H9 (cell line): ENCODE measurements around the gene ZNF366. TPM values are rescaled to one million over a fixed set of nuclear protein-coding genes. Genes with fewer than 3 reads are reported as not detected.

ENCODE experiments used
- DNase-seq: peaks from one replicate; pipeline ENCODE4 v3.0.0-alpha.2; 2017
- H2AFZ ChIP-seq: one replicate; pipeline ENCODE4 v1.6.1; 2013; ENCODE audit warnings: mild to moderate bottlenecking, low read length, control low read depth, moderate library complexity
- H2AK5ac ChIP-seq: 2 replicates; pipeline ENCODE4 v1.6.1; 2013; ENCODE audit warnings: low read length, control low read depth, mixed read lengths; ENCODE audit not compliant: insufficient read length
- H2BK120ac ChIP-seq: one replicate; pipeline ENCODE4 v1.6.1; 2013; ENCODE audit warnings: low read depth, mild to moderate bottlenecking, low read length, control low read depth, inconsistent platforms; ENCODE audit not compliant: poor library complexity, severe bottlenecking
- H2BK12ac ChIP-seq: 2 replicates; pipeline ENCODE4 v1.6.1; 2013; ENCODE audit warnings: low read length, control low read depth, mixed read lengths, low read depth; ENCODE audit not compliant: insufficient read length
- H2BK15ac ChIP-seq: 2 replicates; pipeline ENCODE4 v1.6.1; 2013; ENCODE audit warnings: low read depth, low read length, control low read depth
- H2BK20ac ChIP-seq: one replicate; pipeline ENCODE4 v1.6.1; 2013; ENCODE audit warnings: low read depth, mild to moderate bottlenecking, low read length, control low read depth, inconsistent platforms; ENCODE audit not compliant: poor library complexity, severe bottlenecking
- H2BK5ac ChIP-seq: 2 replicates; pipeline ENCODE4 v1.6.1; 2013; ENCODE audit warnings: low read length, control low read depth, mixed read lengths; ENCODE audit not compliant: insufficient read length
- H3K14ac ChIP-seq: 2 replicates; pipeline ENCODE4 v1.6.1; 2013; ENCODE audit warnings: low read length, control low read depth; ENCODE audit not compliant: insufficient read depth
- H3K18ac ChIP-seq: 2 replicates; pipeline ENCODE4 v1.6.1; 2013; ENCODE audit warnings: low read depth, mild to moderate bottlenecking, mixed read lengths, low read length, control low read depth; ENCODE audit not compliant: insufficient read length
- H3K23ac ChIP-seq: 2 replicates; pipeline ENCODE4 v1.6.1; 2013; ENCODE audit warnings: low read length, control low read depth, mixed read lengths, low read depth; ENCODE audit not compliant: insufficient read length
- H3K23me2 ChIP-seq: 2 replicates; pipeline ENCODE4 v1.6.1; 2013; ENCODE audit warnings: low read depth, mild to moderate bottlenecking, mixed read lengths, low read length, control low read depth; ENCODE audit not compliant: insufficient read length, poor library complexity, severe bottlenecking
- H3K27ac ChIP-seq: 2 replicates; pipeline ENCODE4 v1.5.1; 2013; ENCODE audit warnings: low read length, control low read depth, mixed read lengths, low read depth; ENCODE audit not compliant: insufficient read length
- H3K27me3 ChIP-seq: 2 replicates; pipeline ENCODE4 v1.6.1; 2013; ENCODE audit warnings: low read length, control low read depth, inconsistent platforms; ENCODE audit not compliant: insufficient read depth
- H3K4ac ChIP-seq: 2 replicates; pipeline ENCODE4 v1.6.1; 2013; ENCODE audit warnings: low read depth, mild to moderate bottlenecking, control low read depth, inconsistent platforms, low read length, moderate library complexity
- H3K4me1 ChIP-seq: 2 replicates; pipeline ENCODE4 v1.6.1; 2013; ENCODE audit warnings: low read length, control low read depth, inconsistent platforms; ENCODE audit not compliant: insufficient read depth
- H3K4me2 ChIP-seq: 2 replicates; pipeline ENCODE4 v1.6.1; 2013; ENCODE audit warnings: low read length, control low read depth, mixed read lengths; ENCODE audit not compliant: insufficient read length, insufficient read depth
- H3K56ac ChIP-seq: 2 replicates; pipeline ENCODE4 v1.6.1; 2013; ENCODE audit warnings: low read depth, mild to moderate bottlenecking, mixed read lengths, low read length, control low read depth; ENCODE audit not compliant: insufficient read length
- H3K79me1 ChIP-seq: 2 replicates; pipeline ENCODE4 v1.6.1; 2013; ENCODE audit warnings: low read depth, mild to moderate bottlenecking, moderate library complexity, low read length, control low read depth, inconsistent platforms; ENCODE audit not compliant: insufficient read depth, poor library complexity, severe bottlenecking
- H3K79me2 ChIP-seq: 2 replicates; pipeline ENCODE4 v1.6.1; 2013; ENCODE audit warnings: low read length, control low read depth, inconsistent platforms; ENCODE audit not compliant: insufficient read depth
- H3K9ac ChIP-seq: 2 replicates; pipeline ENCODE4 v1.6.1; 2013; ENCODE audit warnings: low read length, control low read depth, mixed read lengths; ENCODE audit not compliant: insufficient read length; ENCODE audit errors: extremely low read depth
- H3K9me3 ChIP-seq: one replicate; pipeline ENCODE4 v1.6.1; 2013; ENCODE audit warnings: low read depth, low read length, inconsistent platforms; ENCODE audit not compliant: control insufficient read depth
- H3T11ph ChIP-seq: one replicate; pipeline ENCODE4 v1.6.1; 2013; ENCODE audit warnings: mild to moderate bottlenecking, low read length, control low read depth, inconsistent platforms
- H4K20me1 ChIP-seq: one replicate; pipeline ENCODE4 v1.6.1; 2013; ENCODE audit not compliant: control insufficient read depth, insufficient read length, insufficient read depth
- H4K5ac ChIP-seq: 2 replicates; pipeline ENCODE4 v1.6.1; 2013; ENCODE audit warnings: low read depth, mild to moderate bottlenecking, mixed read lengths, low read length, control low read depth; ENCODE audit not compliant: insufficient read length
- H4K8ac ChIP-seq: replicated peaks from 2 replicates; pipeline ENCODE4 v1.6.1; 2013; ENCODE audit warnings: low read length, control low read depth, mixed read lengths, low read depth; ENCODE audit not compliant: insufficient read length
- H4K91ac ChIP-seq: 2 replicates; pipeline ENCODE4 v1.6.1; 2013; ENCODE audit warnings: low read depth, mild to moderate bottlenecking, moderate library complexity, mixed read lengths, low read length, control low read depth; ENCODE audit not compliant: insufficient read length
- H3K27ac Mint-ChIP-seq, 3 experiments: 2 replicates in 2 of 3; 3 replicates in 1 of 3; pipeline ENCODE4 v1.8.0; 2020 to 2021; ENCODE audit warnings: mixed read lengths in 3 of 3, mild to moderate bottlenecking in 1 of 3, moderate library complexity in 1 of 3
- H3K27me3 Mint-ChIP-seq: 2 replicates; pipeline ENCODE4 v1.8.0; 2021; ENCODE audit warnings: low read depth, mild to moderate bottlenecking, moderate library complexity, mixed read lengths
- H3K36me3 Mint-ChIP-seq, 3 experiments: 2 replicates in 2 of 3; 3 replicates in 1 of 3; pipeline ENCODE4 v1.8.0; 2020 to 2021; ENCODE audit warnings: low read depth in 3 of 3, mixed read lengths in 3 of 3; ENCODE audit not compliant: insufficient read depth in 1 of 3
- H3K4me1 Mint-ChIP-seq, 2 experiments: 2 replicates each; pipeline ENCODE4 v1.8.0; 2020; ENCODE audit warnings: mixed read lengths in 2 of 2
- H3K4me3 Mint-ChIP-seq, 2 experiments: 2 replicates in 1 of 2; 3 replicates in 1 of 2; pipeline ENCODE4 v1.8.0; 2020 to 2021; ENCODE audit warnings: mild to moderate bottlenecking in 2 of 2, mixed read lengths in 2 of 2, moderate library complexity in 1 of 2
- H3K9me3 Mint-ChIP-seq, 2 experiments: 2 replicates in 1 of 2; 3 replicates in 1 of 2; pipeline ENCODE4 v1.8.0; 2020; ENCODE audit warnings: mild to moderate bottlenecking in 2 of 2, mixed read lengths in 2 of 2, moderate library complexity in 1 of 2
- WGBS: extraction: QIAGEN DNeasy Blood & Tissue Kit; methylation state at CpG from one replicate; pipeline ENCODE4 v1.1.7; 2013; ENCODE audit warnings: missing lambda C conversion rate, low lambda C conversion rate, mixed read lengths; ENCODE audit not compliant: insufficient read length; ENCODE audit errors: extremely low coverage; 5-methylcytosine and 5-hydroxymethylcytosine counted together
- total RNA-seq: library from RNA; stranded (reverse); gene quantifications from 2 replicates; pipeline ENCODE4 v1.2.1, GENCODE V29; 2021
- TF ChIP-seq, protein P1 (sequence below): fragments of 200-600 bp; sonication (generic); conservative IDR thresholded peaks from 3 replicates; pipeline ENCODE4 v1.8.0; 2021; ENCODE audit warnings: antibody characterized with exemption, mild to moderate bottlenecking

Gene ZNF366
- total RNA-seq, 1 experiment from 2014 or later: not detected

DNA sequence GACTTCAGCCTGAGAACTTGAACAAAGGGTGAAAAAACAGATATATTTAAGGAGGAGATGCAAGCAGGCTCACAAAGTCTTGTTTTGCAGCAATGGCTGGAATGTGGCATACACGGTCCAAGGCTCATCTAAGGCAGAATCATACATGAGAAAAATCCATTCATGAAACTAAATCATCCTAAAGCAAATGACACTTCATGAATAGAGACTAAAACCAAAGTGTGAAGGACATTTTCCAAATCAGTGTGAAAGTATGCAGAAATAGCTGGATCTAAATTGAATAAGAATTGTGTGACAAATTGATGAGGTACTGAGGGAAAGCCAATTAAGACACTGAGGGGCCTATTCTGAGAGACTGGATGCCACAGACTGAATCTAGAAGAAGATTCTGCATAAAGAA lies 27.3 kb downstream of the ZNF366 start:
- Mint-ChIP-seq H3K36me3 (no peaks in the 10 kb centered on the region), H3K4me1 (peaks cover 0 to 6% of the 10 kb centered on the region in 2 experiments; a peak in 2 of 4 replicates), H3K9me3 (no peaks in the 10 kb centered on the region), H3K27ac (no peak overlapping the region; a peak in 1 of 7 replicates), H3K27me3 (no peaks in the 10 kb centered on the region; the same call in 1 of the 2 replicates), H3K4me3 (no peak overlapping the region)
- Histone ChIP-seq H2BK120ac (no peak overlapping the region), H4K8ac (no peak overlapping the region), H3K79me1 (no peaks in the 10 kb centered on the region), H3K23me2 (no peaks in the 10 kb centered on the region), H3K14ac (no peak overlapping the region), H3K23ac (no peak overlapping the region), H3K79me2 (no peaks in the 10 kb centered on the region), H2BK5ac (no peak overlapping the region), H2AK5ac (no peak overlapping the region), H4K91ac (no peak overlapping the region), H4K5ac (no peak overlapping the region), H3K27me3 (no peaks in the 10 kb centered on the region), H3K4me2 (no peak overlapping the region), H2AFZ (no peak overlapping the region), H3K56ac (no peak overlapping the region), H4K20me1 (no peaks in the 10 kb centered on the region), H3T11ph (no peak overlapping the region), H3K4ac (no peak overlapping the region), H3K9ac (no peak overlapping the region), H2BK20ac (no peak overlapping the region), H2BK15ac (no peak overlapping the region), H3K18ac (no peak overlapping the region), H3K9me3 (no peaks in the 10 kb centered on the region), H2BK12ac (no peak overlapping the region), H3K4me1 (no peaks in the 10 kb centered on the region), H3K27ac (no peak overlapping the region)
- no CpG with 5 or more reads among the region's 1 CpG for WGBS
- TF ChIP-seq, protein P1, sequence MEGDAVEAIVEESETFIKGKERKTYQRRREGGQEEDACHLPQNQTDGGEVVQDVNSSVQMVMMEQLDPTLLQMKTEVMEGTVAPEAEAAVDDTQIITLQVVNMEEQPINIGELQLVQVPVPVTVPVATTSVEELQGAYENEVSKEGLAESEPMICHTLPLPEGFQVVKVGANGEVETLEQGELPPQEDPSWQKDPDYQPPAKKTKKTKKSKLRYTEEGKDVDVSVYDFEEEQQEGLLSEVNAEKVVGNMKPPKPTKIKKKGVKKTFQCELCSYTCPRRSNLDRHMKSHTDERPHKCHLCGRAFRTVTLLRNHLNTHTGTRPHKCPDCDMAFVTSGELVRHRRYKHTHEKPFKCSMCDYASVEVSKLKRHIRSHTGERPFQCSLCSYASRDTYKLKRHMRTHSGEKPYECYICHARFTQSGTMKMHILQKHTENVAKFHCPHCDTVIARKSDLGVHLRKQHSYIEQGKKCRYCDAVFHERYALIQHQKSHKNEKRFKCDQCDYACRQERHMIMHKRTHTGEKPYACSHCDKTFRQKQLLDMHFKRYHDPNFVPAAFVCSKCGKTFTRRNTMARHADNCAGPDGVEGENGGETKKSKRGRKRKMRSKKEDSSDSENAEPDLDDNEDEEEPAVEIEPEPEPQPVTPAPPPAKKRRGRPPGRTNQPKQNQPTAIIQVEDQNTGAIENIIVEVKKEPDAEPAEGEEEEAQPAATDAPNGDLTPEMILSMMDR: no peak
- no peak for DNase-seq
